HepG2 (cell line): Measurements from ENCODE around the gene CHIC2. TPM values are rescaled to one million over a fixed set of nuclear protein-coding genes. Genes with fewer than 3 reads are reported as not detected.

ENCODE experiments used
- ATAC-seq: fragments of 200-7000 bp; cut with Tn5 transposase; 3 replicates; pipeline ENCODE4 v1.9.1; 2020; ENCODE audit warnings: mild to moderate bottlenecking, moderate library complexity
- BruUV-seq: library from RNA; stranded (reverse); fragments of 400-500 nt; replicated peaks from 2 replicates; lab custom pipeline; 2021; lab: Mats Ljungman, UMichigan
- CTCF ChIA-PET: fragments of 300-600 bp; formaldehyde crosslinking; extraction: SDS; loops from one replicate; lab custom pipeline; 2021; ENCODE audit warnings: low total read pairs, inconsistent platforms, low intra/inter-chr PET ratio; lab: Yijun Ruan, JAX
- POLR2A ChIA-PET: fragments of 350-600 bp; sonication (Branson Sonifier 250); formaldehyde crosslinking; loops from one replicate; lab custom pipeline; 2020; ENCODE audit warnings: antibody characterized with exemption, inconsistent platforms; lab: Yijun Ruan, JAX
- DNase-seq: peaks from one replicate; pipeline ENCODE4 v3.0.0-alpha.2; 2015; ENCODE audit warnings: low spot score
- FAIRE-seq: peaks from 3 replicates; lab custom pipeline; 2011; peaks lifted over from hg19 to GRCh38; lab: Jason Lieb, UNC
- H2AFZ ChIP-seq: one replicate; pipeline ENCODE4 v1.6.1; 2011; ENCODE audit warnings: low read length, inconsistent platforms
- H3K27ac ChIP-seq: fragments of 300-600 bp; 3 replicates; pipeline ENCODE4 v1.8.0; 2011; ENCODE audit warnings: mixed run types, mild to moderate bottlenecking, mixed read lengths, low read length, inconsistent platforms; ENCODE audit not compliant: insufficient read depth; ENCODE audit errors: extremely low read length
- H3K27me3 ChIP-seq, 2 experiments: fragments of 200-600 bp in 1 of 2; 2 replicates in 1 of 2; 3 replicates in 1 of 2; pipeline versions ENCODE4 v1.6.0 to v1.8.0; 2011; ENCODE audit warnings: low read length in 2 of 2, mild to moderate bottlenecking in 2 of 2, moderate library complexity in 2 of 2, inconsistent platforms in 1 of 2; ENCODE audit not compliant: insufficient read depth in 2 of 2, control insufficient read depth in 1 of 2
- H3K36me3 ChIP-seq, 2 experiments: fragments of 200-600 bp in 1 of 2; replicated peaks in 1 of 2; 2 replicates in 1 of 2; 3 replicates in 1 of 2; pipeline versions ENCODE4 v1.5.1 to v1.8.0; 2011; ENCODE audit warnings: low read length in 2 of 2, inconsistent platforms in 1 of 2; ENCODE audit not compliant: insufficient read depth in 2 of 2, control insufficient read depth in 1 of 2
- H3K4me1 ChIP-seq: 2 replicates; pipeline ENCODE4 v1.5.1; 2012; ENCODE audit warnings: low read length, inconsistent platforms; ENCODE audit not compliant: insufficient read depth
- H3K4me2 ChIP-seq: 2 replicates; pipeline ENCODE4 v1.6.0; 2011; ENCODE audit warnings: low read depth, low read length, inconsistent platforms
- H3K4me3 ChIP-seq, 3 experiments: fragments of 200-600 bp in 1 of 3; sonication (generic), shearing (Covaris generic) in 1 of 3; replicated peaks in 1 of 3; 2 replicates each; pipeline ENCODE4 v1.5.1; 2011 to 2016; ENCODE audit warnings: low read length in 3 of 3, inconsistent platforms in 2 of 3, low read depth in 2 of 3, mild to moderate bottlenecking in 2 of 3, control low read depth in 1 of 3, mixed read lengths in 1 of 3; ENCODE audit not compliant: insufficient read depth in 1 of 3
- H3K79me2 ChIP-seq: one replicate; pipeline ENCODE4 v1.6.1; 2011; ENCODE audit warnings: low read length, inconsistent platforms; ENCODE audit not compliant: insufficient read depth
- H3K9ac ChIP-seq: 2 replicates; pipeline ENCODE4 v1.6.0; 2011; ENCODE audit warnings: mild to moderate bottlenecking, low read depth, low read length, inconsistent platforms; ENCODE audit not compliant: insufficient read depth
- H3K9me3 ChIP-seq: 2 replicates; pipeline ENCODE4 v1.5.1; 2012; ENCODE audit warnings: mild to moderate bottlenecking, low read length
- H4K20me1 ChIP-seq: 2 replicates; pipeline ENCODE4 v1.6.0; 2011; ENCODE audit warnings: inconsistent platforms, mild to moderate bottlenecking, low read length, moderate library complexity; ENCODE audit not compliant: insufficient read depth
- HOXA9 ChIP-seq: sonication (generic); formaldehyde crosslinking; IDR thresholded peaks from 2 replicates; pipeline ENCODE4 v1.8.1; 2022; ENCODE audit warnings: missing genetic modification reagents, mild to moderate bottlenecking, moderate library complexity, borderline replicate concordance
- ISL2 ChIP-seq: sonication (generic); formaldehyde crosslinking; IDR thresholded peaks from 2 replicates; pipeline ENCODE4 v1.5.0; 2020; ENCODE audit warnings: missing genetic modification reagents
- KLF16 ChIP-seq, 2 experiments: sonication (generic) in 1 of 2; formaldehyde crosslinking in 1 of 2; IDR thresholded peaks; 2 replicates each; pipeline versions ENCODE4 v1.6.1 to v1.8.0; 2016 to 2023; ENCODE audit warnings: missing genetic modification reagents in 2 of 2, missing compliant biosample characterization in 1 of 2
- MBD4 ChIP-seq: IDR thresholded peaks from 2 replicates; pipeline ENCODE4 v1.6.1; 2012; ENCODE audit warnings: low read length, inconsistent platforms, borderline replicate concordance
- NAIF1 ChIP-seq: sonication (generic); formaldehyde crosslinking; IDR thresholded peaks from 2 replicates; pipeline ENCODE4 v1.5.0; 2020; ENCODE audit warnings: mild to moderate bottlenecking, missing genetic modification reagents, borderline replicate concordance
- NCOA5 ChIP-seq: sonication (generic); formaldehyde crosslinking; IDR thresholded peaks from 2 replicates; pipeline ENCODE4 v1.4.0; 2020; ENCODE audit warnings: missing genetic modification reagents
- NFKB2 ChIP-seq: sonication (generic); formaldehyde crosslinking; IDR thresholded peaks from 2 replicates; pipeline ENCODE4 v1.4.0; 2020; ENCODE audit warnings: missing genetic modification reagents, borderline replicate concordance
- PREB ChIP-seq: sonication (generic); formaldehyde crosslinking; IDR thresholded peaks from 2 replicates; pipeline ENCODE4 v1.4.0; 2020; ENCODE audit warnings: missing genetic modification reagents
- RBM39 ChIP-seq: fragments of 200-400 bp; formaldehyde crosslinking; IDR thresholded peaks from one replicate; pipeline ENCODE4 v1.6.1; 2018; ENCODE audit warnings: antibody characterized with exemption, mild to moderate bottlenecking, low read depth, low read length; ENCODE audit not compliant: poor library complexity, severe bottlenecking
- REXO4 ChIP-seq: sonication (generic); formaldehyde crosslinking; IDR thresholded peaks from 2 replicates; pipeline ENCODE4 v1.8.0; 2022; ENCODE audit warnings: missing genetic modification reagents, mild to moderate bottlenecking, borderline replicate concordance
- SIN3A ChIP-seq: IDR thresholded peaks from 2 replicates; pipeline ENCODE4 v1.6.1; 2011; ENCODE audit warnings: low read depth, mild to moderate bottlenecking, control low read depth, low read length, borderline replicate concordance
- SNAI1 ChIP-seq: sonication (generic); formaldehyde crosslinking; IDR thresholded peaks from 2 replicates; pipeline ENCODE4 v1.5.0; 2020; ENCODE audit warnings: mild to moderate bottlenecking, missing genetic modification reagents, borderline replicate concordance
- TRAFD1 ChIP-seq: sonication (generic); formaldehyde crosslinking; IDR thresholded peaks from 2 replicates; pipeline ENCODE4 v1.5.1; 2020; ENCODE audit warnings: missing genetic modification reagents, mild to moderate bottlenecking, borderline replicate concordance
- ZKSCAN5 ChIP-seq: sonication (generic); formaldehyde crosslinking; IDR thresholded peaks from 2 replicates; pipeline ENCODE4 v1.5.1; 2020; ENCODE audit warnings: mild to moderate bottlenecking, missing genetic modification reagents
- ZNF24 ChIP-seq: fragments of 450-650 bp; IDR thresholded peaks from 2 replicates; pipeline ENCODE4 v1.6.1; 2017; ENCODE audit warnings: antibody characterized with exemption, mild to moderate bottlenecking
- ZNF331 ChIP-seq: sonication (generic); formaldehyde crosslinking; IDR thresholded peaks from 2 replicates; pipeline ENCODE4 v1.4.0; 2020; ENCODE audit warnings: missing genetic modification reagents
- ZNF589 ChIP-seq: sonication (generic); formaldehyde crosslinking; conservative IDR thresholded peaks from 2 replicates; pipeline ENCODE4 v1.8.0; 2022; ENCODE audit warnings: mild to moderate bottlenecking, moderate library complexity, missing genetic modification reagents
- in situ Hi-C: cut with HindIII; loops from 2 replicates; pipeline ENCODE4 v1.10.0; 2017; ENCODE audit warnings: low pct_unique_long_range_greater_than_20kb; ENCODE audit not compliant: extremely low pct_ligation_motif_present
- intact Hi-C: fragments of 100-400 bp; cut with micrococcal nuclease; formaldehyde crosslinking; loops from one replicate; pipeline ENCODE4 v1.10.0; 2022; ENCODE audit not compliant: unreplicated experiment
- polyA plus RNA-seq, 8 experiments: library from polyadenylated mRNA; depleted of rRNA in 3 of 8; stranded (reverse) in 7 of 8; unstranded in 1 of 8; fragments of >200 nt; fragmentation: Illumina TruSeq in 4 of 8; extraction: Trizol in 4 of 8; gene quantifications; 2 replicates each; pipeline versions ENCODE4 v1.2.1 to v1.2.3, GENCODE V29; 2011 to 2016; ENCODE audit warnings: low read depth in 4 of 8, missing spikeins in 1 of 8, mixed read lengths in 1 of 8; ENCODE audit not compliant: insufficient read depth in 1 of 8
- total RNA-seq, 5 experiments: library from RNA; depleted of rRNA; stranded (reverse); fragments of >200 nt; fragmentation: Illumina TruSeq; extraction: Trizol; gene quantifications; 2 replicates each; pipeline ENCODE4 v1.2.3, GENCODE V29; 2016; ENCODE audit warnings: low read depth in 1 of 5
- TF ChIP-seq, protein P1 (sequence below): sonication (generic); formaldehyde crosslinking; IDR thresholded peaks from 2 replicates; pipeline ENCODE4 v1.9.0; 2021; ENCODE audit warnings: missing genetic modification reagents, borderline replicate concordance

CHIC2 gene
- total and polyA plus RNA-seq, 2 of the 13 experiments (the other 11 are each of a cell fraction or from before 2014, with no cell fraction given), result 10.0 to 17.2 TPM

GRCh38 chr4:54056360-54056759 lies 8.0 kb downstream of the CHIC2 start:
- no peak overlapping the region for H3K27ac ChIP-seq
- no peak overlapping the region for H3K9ac ChIP-seq
- peaks cover 69% of the 10 kb centered on the region for H4K20me1 ChIP-seq
- H3K4me1 ChIP-seq, result peaks cover 57% of the 10 kb centered on the region
- no peak overlapping the region for H3K4me3 ChIP-seq
- ChIA-PET POLR2A (no interaction called here), CTCF (no interaction called here)
- in situ Hi-C loops, result no loop called here
- no peaks in the 10 kb centered on the region for H3K27me3 ChIP-seq
- TF ChIP-seq ZNF331 (CRISPR knock-in tag) (no peak), NAIF1 (CRISPR knock-in tag) (no peak), TRAFD1 (no peak), RBM39 (no peak), REXO4 (CRISPR knock-in tag) (no peak), SIN3A (no peak), MBD4 (no peak), NCOA5 (CRISPR knock-in tag) (no peak), ZNF589 (CRISPR knock-in tag) (no peak), KLF16 (CRISPR knock-in tag; IDR thresholded peaks at IDR 0.05) (no peak), HOXA9 (CRISPR knock-in tag) (no peak), ZNF24 (no peak), PREB (no peak), ZKSCAN5 (CRISPR knock-in tag) (no peak), ISL2 (CRISPR knock-in tag) (no peak), NFKB2 (CRISPR knock-in tag) (no peak), SNAI1 (CRISPR knock-in tag) (no peak)
- TF ChIP-seq, protein P1, sequence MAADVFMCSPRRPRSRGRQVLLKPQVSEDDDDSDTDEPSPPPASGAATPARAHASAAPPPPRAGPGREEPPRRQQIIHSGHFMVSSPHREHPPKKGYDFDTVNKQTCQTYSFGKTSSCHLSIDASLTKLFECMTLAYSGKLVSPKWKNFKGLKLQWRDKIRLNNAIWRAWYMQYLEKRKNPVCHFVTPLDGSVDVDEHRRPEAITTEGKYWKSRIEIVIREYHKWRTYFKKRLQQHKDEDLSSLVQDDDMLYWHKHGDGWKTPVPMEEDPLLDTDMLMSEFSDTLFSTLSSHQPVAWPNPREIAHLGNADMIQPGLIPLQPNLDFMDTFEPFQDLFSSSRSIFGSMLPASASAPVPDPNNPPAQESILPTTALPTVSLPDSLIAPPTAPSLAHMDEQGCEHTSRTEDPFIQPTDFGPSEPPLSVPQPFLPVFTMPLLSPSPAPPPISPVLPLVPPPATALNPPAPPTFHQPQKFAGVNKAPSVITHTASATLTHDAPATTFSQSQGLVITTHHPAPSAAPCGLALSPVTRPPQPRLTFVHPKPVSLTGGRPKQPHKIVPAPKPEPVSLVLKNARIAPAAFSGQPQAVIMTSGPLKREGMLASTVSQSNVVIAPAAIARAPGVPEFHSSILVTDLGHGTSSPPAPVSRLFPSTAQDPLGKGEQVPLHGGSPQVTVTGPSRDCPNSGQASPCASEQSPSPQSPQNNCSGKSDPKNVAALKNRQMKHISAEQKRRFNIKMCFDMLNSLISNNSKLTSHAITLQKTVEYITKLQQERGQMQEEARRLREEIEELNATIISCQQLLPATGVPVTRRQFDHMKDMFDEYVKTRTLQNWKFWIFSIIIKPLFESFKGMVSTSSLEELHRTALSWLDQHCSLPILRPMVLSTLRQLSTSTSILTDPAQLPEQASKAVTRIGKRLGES (CRISPR knock-in tag), result no peak
- H3K9me3 ChIP-seq, result no peaks in the 10 kb centered on the region
- DNase-seq, result no peak
- FAIRE-seq, result no peak
- no peaks in the 10 kb centered on the region for H3K36me3 ChIP-seq
- intact Hi-C loops, result no loop called here
- no peak overlapping the region for H2AFZ ChIP-seq
- H3K4me2 ChIP-seq, result no peak overlapping the region
- ATAC-seq, result no peak
- peaks cover 87% of the 10 kb centered on the region for H3K79me2 ChIP-seq
- BruUV-seq, result no TSS peak
